Mammary epithelial cell (primary cell): ENCODE data around the gene PTPRT.

Experiments
- EZH2 ChIP-seq: IDR thresholded peaks from 2 replicates; pipeline ENCODE4 v1.6.1; 2012; ENCODE audit warnings: low read length, inconsistent platforms, borderline replicate concordance
- TF ChIP-seq, protein P1 (sequence below), 2 donors: IDR thresholded peaks in 1 of 2; conservative IDR thresholded peaks in 1 of 2; 2 replicates each; pipeline ENCODE4 v1.5.1; 2011 to 2012; ENCODE audit warnings: inconsistent platforms in 2 of 2, low read length in 2 of 2, mild to moderate bottlenecking in 2 of 2, control low read depth in 1 of 2, low read depth in 1 of 2; ENCODE audit not compliant: insufficient read depth in 1 of 2; ENCODE audit errors: extremely low read depth in 1 of 2

GRCh38 chr20:42295592-42295991 is 894.1 kb downstream of the PTPRT start:
- no peak for TF ChIP-seq EZH2
- TF ChIP-seq, protein P1, sequence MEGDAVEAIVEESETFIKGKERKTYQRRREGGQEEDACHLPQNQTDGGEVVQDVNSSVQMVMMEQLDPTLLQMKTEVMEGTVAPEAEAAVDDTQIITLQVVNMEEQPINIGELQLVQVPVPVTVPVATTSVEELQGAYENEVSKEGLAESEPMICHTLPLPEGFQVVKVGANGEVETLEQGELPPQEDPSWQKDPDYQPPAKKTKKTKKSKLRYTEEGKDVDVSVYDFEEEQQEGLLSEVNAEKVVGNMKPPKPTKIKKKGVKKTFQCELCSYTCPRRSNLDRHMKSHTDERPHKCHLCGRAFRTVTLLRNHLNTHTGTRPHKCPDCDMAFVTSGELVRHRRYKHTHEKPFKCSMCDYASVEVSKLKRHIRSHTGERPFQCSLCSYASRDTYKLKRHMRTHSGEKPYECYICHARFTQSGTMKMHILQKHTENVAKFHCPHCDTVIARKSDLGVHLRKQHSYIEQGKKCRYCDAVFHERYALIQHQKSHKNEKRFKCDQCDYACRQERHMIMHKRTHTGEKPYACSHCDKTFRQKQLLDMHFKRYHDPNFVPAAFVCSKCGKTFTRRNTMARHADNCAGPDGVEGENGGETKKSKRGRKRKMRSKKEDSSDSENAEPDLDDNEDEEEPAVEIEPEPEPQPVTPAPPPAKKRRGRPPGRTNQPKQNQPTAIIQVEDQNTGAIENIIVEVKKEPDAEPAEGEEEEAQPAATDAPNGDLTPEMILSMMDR (conservative IDR thresholded peaks at IDR 0.05 in 1 of 2, IDR thresholded peaks at IDR 0.05 in 1 of 2; ENCODE audit: extremely low read depth in 1 of 2, insufficient read depth in 1 of 2, low read depth in 1 of 2, low read length in 2 of 2) = no peak
